HG03159 (cell line): ENCODE measurements around the gene ZMAT5.

Experiments
- ATAC-seq: cut with Tn5 transposase; IDR thresholded peaks from one replicate; pipeline ENCODE4 v1.9.1; 2021; ENCODE audit warnings: mild to moderate bottlenecking, moderate library complexity; ENCODE audit not compliant: unreplicated experiment

ZMAT5 gene

GRCh38 chr22:29732883-29733282 lies 33.9 kb downstream of the ZMAT5 start:
- no peak for ATAC-seq

GRCh38 chr22:29731058-29731850 lies 35.6 kb downstream of the ZMAT5 start:
- ATAC-seq, result no peak

GRCh38 chr22:29729161-29729560 lies 37.6 kb downstream of the ZMAT5 start:
- no peak for ATAC-seq

- ATAC-seq, result no peak
Measured at GRCh38 chr22:29727131-29727523, 39.7 kb downstream of the ZMAT5 start.

- ATAC-seq, result no peak
Measured at GRCh38 chr22:29726512-29727130, 40.2 kb downstream of the ZMAT5 start.

- ATAC-seq, result no peak
Measured at GRCh38 chr22:29726106-29726505, 40.7 kb downstream of the ZMAT5 start.

GRCh38 chr22:29724843-29725242 lies 42.0 kb downstream of the ZMAT5 start:
- no peak for ATAC-seq

- ATAC-seq, result no peak
Measured at GRCh38 chr22:29723766-29724165, 43.0 kb downstream of the ZMAT5 start.

- ATAC-seq, result no peak
Measured at GRCh38 chr22:29722587-29722986, 44.2 kb downstream of the ZMAT5 start.

- no peak for ATAC-seq
Measured at GRCh38 chr22:29722151-29722550, 44.7 kb downstream of the ZMAT5 start.

- ATAC-seq, result no peak
Measured at GRCh38 chr22:29720811-29721323, 45.9 kb downstream of the ZMAT5 start.

- ATAC-seq, result no peak
Measured at GRCh38 chr22:29719899-29720645, 46.7 kb downstream of the ZMAT5 start, which contains the start of gene CABP7. Gene CABP7 (plus strand): TSS chr22:29720003. CDS start chr22:29720425, 422 bp downstream.

GRCh38 chr22:29718949-29719898 lies 47.6 kb downstream of the ZMAT5 start:
- ATAC-seq, result no peak

- ATAC-seq, result no peak
Measured at GRCh38 chr22:29717789-29718188, 49.0 kb downstream of the ZMAT5 start.

- no peak for ATAC-seq
Measured at GRCh38 chr22:29716814-29717545, 49.8 kb downstream of the ZMAT5 start.

- no peak for ATAC-seq
Measured at GRCh38 chr22:29715705-29716104, 51.1 kb downstream of the ZMAT5 start.

GRCh38 chr22:29715240-29715639 lies 51.6 kb downstream of the ZMAT5 start:
- ATAC-seq, result no peak

GRCh38 chr22:29713156-29713727 lies 53.6 kb downstream of the ZMAT5 start:
- no peak for ATAC-seq

- ATAC-seq, result no peak
Measured at GRCh38 chr22:29712119-29712518, 54.7 kb downstream of the ZMAT5 start.
